Daoy (cell line): Measurements from ENCODE around the gene LANCL2. TPM values are rescaled to one million over a fixed set of nuclear protein-coding genes. Genes with fewer than 3 reads are reported as not detected.
A peak's percentile ranks its signal among the peaks of the same experiment; 100 is the strongest.

ENCODE experiments used
- DNase-seq: peaks from one replicate; pipeline ENCODE4 v3.0.0-alpha.2; 2015; ENCODE audit warnings: low read depth
- total RNA-seq: library from RNA; depleted of rRNA; stranded (reverse); fragments of >200 nt; shearing (Covaris generic); gene quantifications from 2 replicates; pipeline ENCODE4 v1.2.3, GENCODE V29; 2014

LANCL2 gene
- total RNA-seq, 1 experiment from 2014 or later = 59.3 TPM

GRCh38 chr7:55361560-55361959 lies 3.6 kb upstream of the LANCL2 start:
- DNase-seq = no peak

- no peak for DNase-seq
Measured at GRCh38 chr7:55362927-55363326, 2.2 kb upstream of the LANCL2 start.

- DNase-seq = no peak
Measured at GRCh38 chr7:55363386-55364170, 1.6 kb upstream of the LANCL2 start.

- DNase-seq = peak; percentile 100
Measured at GRCh38 chr7:55365675-55366460, 731 bp downstream of the LANCL2 start.

- DNase-seq = no peak
Measured at GRCh38 chr7:55366461-55367070, 1.4 kb downstream of the LANCL2 start.

GRCh38 chr7:55367283-55367840 lies 2.2 kb downstream of the LANCL2 start:
- no peak for DNase-seq

- DNase-seq = peak; percentile 84
Measured at GRCh38 chr7:55369427-55370400, 4.6 kb downstream of the LANCL2 start.

GRCh38 chr7:55374213-55374612 lies 9.1 kb downstream of the LANCL2 start:
- no peak for DNase-seq

- no peak for DNase-seq
Measured at GRCh38 chr7:55375237-55375636, 10.1 kb downstream of the LANCL2 start.

- no peak for DNase-seq
Measured at GRCh38 chr7:55377162-55377817, 12.2 kb downstream of the LANCL2 start.

GRCh38 chr7:55379285-55379684 lies 14.1 kb downstream of the LANCL2 start:
- no peak for DNase-seq

GRCh38 chr7:55381189-55381588 lies 16.1 kb downstream of the LANCL2 start:
- no peak for DNase-seq

GRCh38 chr7:55381696-55382095 lies 16.6 kb downstream of the LANCL2 start:
- DNase-seq = no peak

GRCh38 chr7:55382251-55382650 lies 17.1 kb downstream of the LANCL2 start:
- DNase-seq = no peak

GRCh38 chr7:55386541-55386940 lies 21.4 kb downstream of the LANCL2 start:
- DNase-seq = no peak

- no peak for DNase-seq
Measured at GRCh38 chr7:55387062-55387965, 22.2 kb downstream of the LANCL2 start.

GRCh38 chr7:55396233-55396785 lies 31.2 kb downstream of the LANCL2 start:
- DNase-seq = no peak

GRCh38 chr7:55397617-55398016 lies 32.5 kb downstream of the LANCL2 start:
- DNase-seq = no peak

- DNase-seq = no peak
Measured at GRCh38 chr7:55400191-55400590, 35.1 kb downstream of the LANCL2 start.
